K562 (cell line): Measurements from ENCODE around the gene CWC22. TPM values are rescaled to one million over a fixed set of nuclear protein-coding genes. Genes with fewer than 3 reads are reported as not detected.

ENCODE experiments used
- ATAC-seq: fragments of 200-7000 bp; cut with Tn5 transposase; 3 replicates; pipeline ENCODE4 v1.9.1; 2020; ENCODE audit warnings: moderate library complexity
- BruUV-seq: library from RNA; stranded (reverse); fragments of 400-500 nt; replicated peaks from 2 replicates; lab custom pipeline; 2021; lab: Mats Ljungman, UMichigan
- CTCF ChIA-PET: fragments of 300-600 bp; formaldehyde crosslinking; extraction: SDS; loops from one replicate; lab custom pipeline; 2021; ENCODE audit warnings: low intra/inter-chr PET ratio; lab: Yijun Ruan, JAX
- POLR2A ChIA-PET: fragments of 300-600, 350-650 bp; sonication (Branson Sonifier 250); formaldehyde crosslinking; extraction: SDS; loops from one replicate; lab custom pipeline; 2021; ENCODE audit warnings: antibody characterized with exemption, inconsistent platforms; lab: Yijun Ruan, JAX
- DNase-seq, 4 experiments: peaks; one replicate each; pipeline versions ENCODE4 v3.0.0 to v3.0.0-alpha.2; 2011 to 2018; ENCODE audit warnings: low spot score in 3 of 4, mixed read lengths in 3 of 4; ENCODE audit errors: extremely low read depth in 1 of 4
- FAIRE-seq: peaks from 2 replicates; lab custom pipeline; 2011; peaks lifted over from hg19 to GRCh38; lab: Jason Lieb, UNC
- H2AFZ ChIP-seq: 2 replicates; pipeline ENCODE4 v1.6.0; 2011; ENCODE audit warnings: low read depth, low read length, control low read depth, inconsistent platforms
- H3K27ac ChIP-seq: fragments of 200-600 bp; 3 replicates; pipeline ENCODE4 v1.8.0; 2011; ENCODE audit warnings: low read depth, mild to moderate bottlenecking, control low read depth, inconsistent platforms, low read length, moderate library complexity, mixed read lengths; ENCODE audit errors: extremely low read depth
- H3K27me3 ChIP-seq, 2 experiments: fragments of 300-600 bp in 1 of 2; 2 replicates in 1 of 2; 3 replicates in 1 of 2; pipeline versions ENCODE4 v1.6.0 to v1.8.0; 2011; ENCODE audit warnings: inconsistent platforms in 2 of 2, low read length in 2 of 2, mild to moderate bottlenecking in 1 of 2, mixed read lengths in 1 of 2, moderate library complexity in 1 of 2; ENCODE audit not compliant: control insufficient read depth in 2 of 2, insufficient read depth in 2 of 2
- H3K36me3 ChIP-seq: fragments of 300-600 bp; 3 replicates; pipeline ENCODE4 v1.8.0; 2011; ENCODE audit warnings: mild to moderate bottlenecking, low read length, inconsistent platforms; ENCODE audit not compliant: control insufficient read depth, insufficient read depth
- H3K4me1 ChIP-seq, 2 experiments: fragments of 200-600 bp in 1 of 2; replicated peaks in 1 of 2; 2 replicates in 1 of 2; 3 replicates in 1 of 2; pipeline versions ENCODE4 v1.5.1 to v1.8.0; 2011; ENCODE audit warnings: inconsistent platforms in 2 of 2, low read length in 2 of 2, mild to moderate bottlenecking in 1 of 2, mixed read lengths in 1 of 2, moderate library complexity in 1 of 2; ENCODE audit not compliant: control insufficient read depth in 2 of 2, insufficient read depth in 2 of 2
- H3K4me2 ChIP-seq: 2 replicates; pipeline ENCODE4 v1.6.1; 2011; ENCODE audit warnings: low read length, control low read depth, inconsistent platforms, mixed read lengths; ENCODE audit not compliant: insufficient read depth
- H3K4me3 ChIP-seq: fragments of 200-600 bp; sonication (generic), shearing (Covaris generic); 2 replicates; pipeline ENCODE4 v1.5.1; 2016; ENCODE audit warnings: control low read depth, inconsistent platforms
- H3K79me2 ChIP-seq: fragments of 200-600 bp; 3 replicates; pipeline ENCODE4 v1.8.0; 2011; ENCODE audit warnings: low read length, inconsistent platforms; ENCODE audit not compliant: control insufficient read depth, insufficient read depth
- H3K9ac ChIP-seq, 2 experiments: 2 replicates each; pipeline versions ENCODE4 v1.6.0 to v1.6.1; 2011; ENCODE audit warnings: low read depth in 2 of 2, low read length in 2 of 2, control low read depth in 1 of 2, inconsistent platforms in 1 of 2, mild to moderate bottlenecking in 1 of 2, mixed read lengths in 1 of 2; ENCODE audit not compliant: insufficient read depth in 1 of 2
- H3K9me1 ChIP-seq: one replicate; pipeline ENCODE4 v1.6.0; 2011; ENCODE audit warnings: inconsistent platforms, mild to moderate bottlenecking, low read length, moderate library complexity; ENCODE audit not compliant: control insufficient read depth, insufficient read depth
- H3K9me3 ChIP-seq: replicated peaks from 2 replicates; pipeline ENCODE4 v1.5.1; 2011; ENCODE audit warnings: low read depth, low read length, inconsistent platforms; ENCODE audit not compliant: control insufficient read depth, insufficient read depth
- H4K20me1 ChIP-seq: replicated peaks from 2 replicates; pipeline ENCODE4 v1.6.1; 2011; ENCODE audit warnings: low read length, inconsistent platforms, mixed read lengths; ENCODE audit not compliant: control insufficient read depth, insufficient read depth
- ARID2 ChIP-seq: fragments of 450-650 bp; IDR thresholded peaks from 2 replicates; pipeline ENCODE4 v1.6.1; 2017; ENCODE audit warnings: antibody characterized with exemption, mild to moderate bottlenecking
- ELK1 ChIP-seq: sonication (generic); formaldehyde crosslinking; IDR thresholded peaks from 2 replicates; pipeline ENCODE4 v1.8.1; 2022; ENCODE audit warnings: missing genetic modification reagents
- GABPA ChIP-seq: fragments of 200-800 bp; sonication (Bioruptor generic); conservative IDR thresholded peaks from 2 replicates; pipeline ENCODE4 v1.6.1; 2016; ENCODE audit warnings: low read depth, missing genetic modification characterization, missing compliant biosample characterization
- GABPB1 ChIP-seq: sonication (generic); formaldehyde crosslinking; IDR thresholded peaks from 2 replicates; pipeline ENCODE4 v1.8.0; 2022; ENCODE audit warnings: mild to moderate bottlenecking, missing genetic modification reagents
- GTF2B ChIP-seq: IDR thresholded peaks from 2 replicates; pipeline ENCODE4 v1.6.1; 2011; ENCODE audit not compliant: insufficient read length; ENCODE audit errors: extremely low read depth
- HDAC2 ChIP-seq: fragments of 450-650 bp; IDR thresholded peaks from 2 replicates; pipeline ENCODE4 v1.6.1; 2016; ENCODE audit warnings: mild to moderate bottlenecking
- HOXB6 ChIP-seq: fragments of 250-450 bp; sonication (Bioruptor Pico); IDR thresholded peaks from 2 replicates; pipeline ENCODE4 v1.5.1; 2022; ENCODE audit warnings: mild to moderate bottlenecking, borderline replicate concordance
- KLF6 ChIP-seq: fragments of 250-450 bp; sonication (Bioruptor Pico); IDR thresholded peaks from 2 replicates; pipeline ENCODE4 v1.4.0; 2020; ENCODE audit warnings: mild to moderate bottlenecking, moderate library complexity, borderline replicate concordance
- MBD1 ChIP-seq: fragments of 250-450 bp; sonication (Bioruptor Pico); IDR thresholded peaks from 2 replicates; pipeline ENCODE4 v1.8.0; 2022; ENCODE audit warnings: inconsistent platforms
- MCM5 ChIP-seq: fragments of 450-650 bp; IDR thresholded peaks from 2 replicates; pipeline ENCODE4 v1.6.1; 2016; ENCODE audit warnings: low read depth
- TAF9B ChIP-seq: fragments of 450-650 bp; IDR thresholded peaks from 2 replicates; pipeline ENCODE4 v1.6.1; 2018; ENCODE audit warnings: mild to moderate bottlenecking; ENCODE audit not compliant: partially characterized antibody
- VEZF1 ChIP-seq: fragments of 200-800 bp; sonication (Bioruptor generic); IDR thresholded peaks from 2 replicates; pipeline ENCODE4 v1.6.1; 2017; ENCODE audit warnings: missing genetic modification characterization, missing compliant biosample characterization
- ZFX ChIP-seq: sonication (generic); formaldehyde crosslinking; IDR thresholded peaks from 2 replicates; pipeline ENCODE4 v1.8.0; 2022; ENCODE audit warnings: mild to moderate bottlenecking, missing genetic modification reagents, moderate library complexity
- ZNF398 ChIP-seq: fragments of 250-450 bp; sonication (Bioruptor Pico); IDR thresholded peaks from 2 replicates; pipeline ENCODE4 v1.8.0; 2021; ENCODE audit warnings: moderate library complexity, mild to moderate bottlenecking, inconsistent platforms
- ZNF764 ChIP-seq: fragments of 250-450 bp; sonication (Bioruptor Pico); IDR thresholded peaks from 2 replicates; pipeline ENCODE4 v1.4.0; 2020; ENCODE audit warnings: low read depth, mild to moderate bottlenecking, moderate library complexity
- WGBS: fragments of 100-300 bp; shearing (Covaris generic); methylation state at CpG from one replicate; pipeline ENCODE4 v1.1.6; 2016; ENCODE audit warnings: low coverage, mixed read lengths; ENCODE audit not compliant: insufficient coverage; ENCODE audit errors: missing lambda C conversion rate; 5-methylcytosine and 5-hydroxymethylcytosine counted together
- in situ Hi-C: fragments of 300-500 bp; cut with MboI; formaldehyde crosslinking; loops from 4 replicates; pipeline ENCODE4 v1.15.0; 2018; ENCODE audit warnings: inconsistent platforms, mixed read lengths
- intact Hi-C: fragments of 100-400 bp; cut with micrococcal nuclease; formaldehyde crosslinking; loops from 2 replicates; pipeline ENCODE4 v1.14.2; 2022
- polyA plus RNA-seq, 8 experiments: library from polyadenylated mRNA; depleted of rRNA in 4 of 8; stranded (reverse) in 5 of 8; unstranded in 3 of 8; fragments of >200 nt; fragmentation: Nextera tagmentation in 2 of 8; fragmentation: Illumina TruSeq in 1 of 8; extraction: Ambion mirVana in 2 of 8; extraction: Trizol in 1 of 8; gene quantifications; 2 replicates each; pipeline versions ENCODE4 v1.2.1 to v1.2.3, GENCODE V29; 2011 to 2014; ENCODE audit warnings: inconsistent platforms in 1 of 8, missing spikeins in 1 of 8
- total RNA-seq, 7 experiments: library from RNA; depleted of rRNA in 6 of 7; stranded (reverse); fragments of >200 nt in 6 of 7; fragmentation: Illumina TruSeq in 2 of 7; extraction: Trizol in 2 of 7; gene quantifications; 2 replicates each; pipeline versions ENCODE4 v1.2.1 to v1.2.3, GENCODE V29; 2011 to 2021; ENCODE audit warnings: low replicate concordance in 1 of 7

CWC22 gene
- total and polyA plus RNA-seq, 9 of the 15 experiments (the other 6 are each of a cell fraction or from before 2014, with no cell fraction given) = 14.5 to 54.2 (median 36.7) TPM

- POLR2A ChIA-PET = interaction anchor here (0.6 to 1.3 kb wide), 3 partner anchors 15 to 21 kb away, joined by 3 to 4 read pairs (median 4); partner anchors contain the start of gene CWC22
- TF ChIP-seq GTF2B = no peak
- TF ChIP-seq HDAC2 = no peak
- TF ChIP-seq ELK1 (CRISPR knock-in tag) = no peak
- no peak for TF ChIP-seq KLF6
- TF ChIP-seq VEZF1 (CRISPR knock-in tag) = no peak
- TF ChIP-seq TAF9B = no peak
- no peak for TF ChIP-seq ZNF398 (CRISPR knock-in tag)
- no peak for TF ChIP-seq MBD1 (CRISPR knock-in tag)
- no peak for TF ChIP-seq ZNF764 (CRISPR knock-in tag)
- TF ChIP-seq GABPB1 (CRISPR knock-in tag) = no peak
- TF ChIP-seq HOXB6 (CRISPR knock-in tag) = no peak
- no peak for TF ChIP-seq MCM5
- no peak for TF ChIP-seq ZFX (CRISPR knock-in tag)
- no peak for TF ChIP-seq GABPA (tag)
- no peak for TF ChIP-seq ARID2
Measured at GRCh38 chr2:179990676-179991317, 16.3 kb downstream of the CWC22 start.

More at GRCh38 chr2:179990676-179991317, 16.3 kb downstream of the CWC22 start:
- Histone ChIP-seq H3K79me2 (peaks cover 60% of the 10 kb centered on the region), H4K20me1 (peaks cover 15% of the 10 kb centered on the region; the same call in 1 of the 2 replicates), H3K27me3 (no peaks in the 10 kb centered on the region), H3K4me1 (no peaks in the 10 kb centered on the region; a peak in 1 of 5 replicates), H3K9me1 (no peaks in the 10 kb centered on the region), H3K27ac (no peak overlapping the region), H3K4me3 (no peak overlapping the region), H3K9ac (no peak overlapping the region), H2AFZ (no peak overlapping the region), H3K9me3 (no peaks in the 10 kb centered on the region), H3K4me2 (no peak overlapping the region), H3K36me3 (peaks cover 64% of the 10 kb centered on the region)
- in situ Hi-C loops = no loop called here
- CTCF ChIA-PET = interaction anchor here (2.4 kb wide), 1 partner anchor 86 kb away, joined by 8 read pairs; no protein-coding TSS in a partner anchor
- no peak for DNase-seq
- FAIRE-seq = no peak
- BruUV-seq = no TSS peak
- ATAC-seq = peak; percentile 29
- intact Hi-C loops = loop anchor here (5.0 kb wide), 2 partner anchors 67 to 87 kb away; no protein-coding TSS in a partner anchor
- 61% methylated on average over 5 of the region's 5 CpGs for WGBS
